ENCODE results near the gene CAPN2.
"Not testable (repeated sequence)": the region's sequence is repeated elsewhere in the genome, so short reads cannot be mapped to it uniquely, and the experiment has no call there.

Gene CAPN2

DNA sequence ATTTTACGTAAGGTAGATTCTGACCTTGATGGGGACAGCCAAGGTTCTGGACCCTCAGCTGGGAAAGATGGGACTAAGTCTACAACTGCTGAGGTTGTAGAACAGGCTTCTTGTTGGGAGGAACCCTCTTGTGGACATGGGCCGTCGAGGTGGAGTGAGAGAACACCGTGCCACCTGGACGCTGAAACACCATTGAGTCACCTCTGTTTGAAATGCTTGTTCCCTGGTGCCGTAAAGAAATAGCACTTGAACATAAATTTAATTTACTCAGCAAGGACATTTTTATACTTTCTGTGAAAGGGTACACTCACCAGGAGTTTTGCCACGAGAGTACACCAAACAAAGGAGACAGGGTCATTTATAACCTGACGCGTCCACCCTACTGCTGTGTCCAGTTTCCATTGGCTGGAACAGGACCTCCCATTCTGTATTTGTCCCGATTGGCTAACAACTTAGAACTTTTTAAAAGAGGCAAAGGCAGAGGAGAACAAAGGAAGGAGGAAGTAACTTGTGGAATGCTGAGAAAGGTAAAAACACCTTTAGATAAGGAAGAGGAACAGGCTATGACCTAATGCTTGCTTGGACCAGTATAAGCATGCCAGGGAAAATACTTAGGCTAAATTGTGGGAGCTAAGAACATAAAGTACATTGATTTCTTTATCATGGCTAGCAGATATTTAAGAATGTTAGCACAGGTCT is 27.8 kb downstream of the CAPN2 start:
- not testable (repeated sequence) for DNase-seq

DNA sequence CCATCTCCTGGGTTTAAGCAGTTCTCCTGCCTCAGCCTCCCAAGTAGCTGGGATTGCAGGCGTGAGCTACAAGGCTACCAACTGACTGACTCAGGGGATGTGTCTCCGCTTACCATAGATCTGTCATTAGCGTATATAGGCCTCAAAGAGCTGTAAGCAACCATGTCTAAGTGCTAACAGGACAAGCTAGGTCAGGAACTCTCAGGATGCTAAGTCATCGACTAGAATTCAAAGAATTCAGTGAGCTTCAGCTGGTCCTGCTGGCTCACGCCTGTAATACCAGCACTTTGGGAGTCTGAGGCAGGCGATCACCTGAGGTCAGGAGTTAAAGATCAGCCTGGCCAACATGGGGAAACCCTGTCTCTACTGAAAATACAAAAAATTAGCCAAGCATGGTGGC is 29.5 kb downstream of the CAPN2 start:
- DNase-seq = no peak

- no peak for DNase-seq
Observed at GRCh38 chr1:223742856-223743517, 30.6 kb downstream of the CAPN2 start.

DNA sequence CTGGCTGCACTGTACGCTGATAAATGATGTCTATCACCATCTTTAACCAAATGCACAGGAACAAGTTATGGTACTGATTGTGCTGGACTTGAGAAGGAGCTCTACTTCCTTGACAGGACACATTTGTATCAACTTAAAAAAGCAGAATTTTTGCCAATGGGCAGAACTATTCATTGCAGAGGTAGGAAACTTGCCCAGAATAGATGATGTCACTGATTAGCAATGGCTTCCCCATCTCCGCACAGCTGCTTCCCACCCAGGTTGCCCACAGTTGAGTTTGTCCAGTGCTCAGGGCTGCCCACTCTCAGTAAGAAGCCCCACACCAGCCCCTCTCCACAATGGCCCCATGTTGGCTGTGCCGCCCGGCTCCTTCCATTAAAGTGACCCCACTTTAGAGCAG is 33.4 kb downstream of the CAPN2 start:
- DNase-seq = no peak

DNA sequence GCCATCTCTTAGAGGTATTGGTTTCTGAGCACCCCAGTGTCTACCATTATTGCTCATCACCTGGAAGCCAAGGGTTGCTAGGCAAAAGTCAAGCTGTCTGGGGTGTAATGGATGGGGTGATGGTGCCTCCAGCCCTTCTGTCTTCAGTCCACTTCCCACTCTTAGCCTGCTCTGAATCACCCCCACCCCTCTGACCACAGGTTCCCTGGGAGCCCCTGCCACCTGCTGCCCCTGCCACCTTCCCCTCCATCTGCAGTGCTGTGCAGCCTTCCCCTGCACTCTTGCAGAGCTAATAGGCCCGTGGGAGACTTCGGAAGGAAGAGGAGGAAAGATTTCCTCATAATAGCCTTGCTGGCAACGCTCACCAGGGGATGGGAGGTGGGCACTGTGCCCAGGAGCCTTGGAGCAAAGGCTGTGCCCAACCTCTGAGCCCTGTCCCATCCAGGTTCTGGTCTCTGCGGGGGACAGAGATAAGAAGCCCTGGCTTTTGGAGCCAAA is 35.5 kb downstream of the CAPN2 start:
- DNase-seq = no peak

- DNase-seq = no peak
Observed at GRCh38 chr1:223748405-223748772, 36.0 kb downstream of the CAPN2 start.

GRCh38 chr1:223748773-223749733 is 36.7 kb downstream of the CAPN2 start:
- DNase-seq = peak; percentile 59 to 66

- DNase-seq = no peak
Observed at GRCh38 chr1:223750730-223751570, 38.6 kb downstream of the CAPN2 start.

GRCh38 chr1:223751696-223752095 is 39.4 kb downstream of the CAPN2 start:
- no peak for DNase-seq

DNA sequence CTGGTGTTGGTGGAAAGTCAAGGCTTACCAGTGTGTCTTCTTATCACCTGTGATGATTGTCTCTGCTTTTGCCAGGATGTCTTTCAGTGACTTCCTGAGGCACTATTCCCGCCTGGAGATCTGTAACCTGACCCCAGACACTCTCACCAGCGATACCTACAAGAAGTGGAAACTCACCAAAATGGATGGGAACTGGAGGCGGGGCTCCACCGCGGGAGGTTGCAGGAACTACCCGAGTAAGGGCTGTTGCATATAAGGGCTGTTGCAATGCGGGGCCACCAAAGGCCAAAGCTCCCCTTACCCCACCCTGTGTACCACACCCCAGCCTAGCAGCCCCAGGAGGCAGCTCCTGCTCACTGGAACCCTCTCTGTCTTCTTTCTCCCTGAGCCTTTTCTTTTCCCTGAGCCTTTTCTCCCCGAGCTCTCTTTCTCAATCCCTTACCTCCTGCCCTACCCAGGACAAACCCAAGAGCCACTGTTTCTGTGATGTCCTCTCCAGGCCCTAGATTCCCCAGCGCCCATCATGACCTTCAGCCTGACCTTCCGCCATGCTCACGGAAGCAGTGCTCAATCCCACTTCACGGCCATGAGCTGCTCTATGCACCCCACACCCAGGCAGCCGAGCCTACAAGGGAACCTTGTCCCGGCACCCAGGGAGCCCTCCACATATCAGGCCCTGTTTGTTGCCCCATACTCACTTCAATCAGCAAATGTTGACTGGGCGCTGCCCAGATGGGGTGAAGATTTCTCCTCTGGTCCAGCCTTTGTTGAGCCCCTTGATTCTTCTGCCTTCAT is 40.6 kb downstream of the CAPN2 start:
- DNase-seq = no peak

DNA sequence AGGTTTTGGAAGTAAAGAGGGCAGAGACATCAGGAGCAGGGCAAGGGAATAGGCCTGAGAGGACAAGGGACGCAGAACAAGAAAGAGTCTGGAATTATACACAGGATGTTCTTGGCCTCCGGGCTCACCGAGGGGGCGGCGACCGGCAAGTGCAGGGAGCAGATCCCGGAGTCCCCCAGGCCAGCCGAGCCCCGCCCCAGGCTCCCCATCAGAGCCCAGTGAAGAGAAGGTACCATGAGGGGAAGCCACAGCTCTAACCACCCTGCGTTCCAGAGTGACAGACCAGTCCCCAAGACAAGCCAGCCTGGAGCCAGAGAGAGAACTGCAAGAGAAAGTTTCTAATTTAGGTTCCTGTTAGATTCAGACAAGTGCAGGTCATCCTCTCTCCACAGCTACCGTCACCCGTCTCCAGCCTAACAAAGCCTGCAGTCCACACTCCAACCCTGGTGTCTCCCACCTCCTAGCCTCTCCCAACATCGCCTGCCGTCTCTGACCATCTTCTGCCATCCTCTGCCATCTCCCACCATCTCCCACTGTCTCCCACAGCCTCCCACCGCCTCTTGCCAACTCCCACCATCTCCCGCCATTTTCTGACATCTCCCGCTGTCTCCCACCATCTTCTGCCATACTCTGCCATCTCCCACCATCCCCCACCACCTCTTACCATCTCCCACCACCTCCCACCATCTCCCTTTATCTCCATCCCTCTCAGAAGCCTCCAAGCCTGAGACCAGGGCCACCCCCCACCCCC is 42.5 kb downstream of the CAPN2 start:
- DNase-seq = no peak

- no peak for DNase-seq
Observed at GRCh38 chr1:223755432-223755792, 43.1 kb downstream of the CAPN2 start.

DNA sequence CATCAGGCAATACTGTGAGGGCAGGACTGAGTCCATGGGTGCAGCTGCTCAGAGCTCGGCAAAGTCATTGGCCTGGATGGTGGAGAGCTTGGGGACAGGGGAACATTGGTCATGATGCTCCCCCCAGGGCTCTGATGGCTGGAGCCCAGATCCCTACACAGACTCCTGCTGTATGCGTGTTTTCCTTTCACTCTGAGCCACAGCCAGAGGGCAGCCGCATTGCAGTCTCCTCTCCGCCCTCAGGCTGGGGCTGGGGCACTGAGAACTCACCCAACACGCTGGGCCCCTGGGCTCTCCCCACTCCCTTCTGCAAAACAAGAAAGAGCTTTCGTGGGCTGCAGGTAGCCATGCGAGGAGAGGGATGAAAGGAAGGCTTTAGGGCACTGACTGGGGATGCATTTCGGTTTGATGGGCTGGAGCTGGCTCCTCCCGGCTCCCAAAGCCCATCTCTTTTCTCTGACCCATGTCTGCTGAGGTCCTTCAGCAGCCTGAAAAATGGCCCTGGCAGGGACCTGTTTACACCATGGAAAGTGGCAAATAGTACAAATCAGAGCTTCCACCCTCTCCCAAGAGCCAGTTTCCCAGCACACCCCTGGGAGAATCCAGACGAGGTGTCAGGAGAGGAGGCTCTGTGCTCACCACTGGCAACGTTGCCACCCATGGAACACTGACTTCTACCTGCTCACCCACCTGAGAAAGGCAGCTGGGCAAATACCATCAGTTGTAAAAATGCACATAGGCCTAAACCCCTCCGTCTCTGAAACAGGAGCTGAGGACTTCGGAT is 43.8 kb downstream of the CAPN2 start:
- DNase-seq = no peak

- no peak for DNase-seq
Observed at GRCh38 chr1:223756806-223757700, 44.7 kb downstream of the CAPN2 start.

- no peak for DNase-seq
Observed at GRCh38 chr1:223758734-223759133, 46.4 kb downstream of the CAPN2 start.

DNA sequence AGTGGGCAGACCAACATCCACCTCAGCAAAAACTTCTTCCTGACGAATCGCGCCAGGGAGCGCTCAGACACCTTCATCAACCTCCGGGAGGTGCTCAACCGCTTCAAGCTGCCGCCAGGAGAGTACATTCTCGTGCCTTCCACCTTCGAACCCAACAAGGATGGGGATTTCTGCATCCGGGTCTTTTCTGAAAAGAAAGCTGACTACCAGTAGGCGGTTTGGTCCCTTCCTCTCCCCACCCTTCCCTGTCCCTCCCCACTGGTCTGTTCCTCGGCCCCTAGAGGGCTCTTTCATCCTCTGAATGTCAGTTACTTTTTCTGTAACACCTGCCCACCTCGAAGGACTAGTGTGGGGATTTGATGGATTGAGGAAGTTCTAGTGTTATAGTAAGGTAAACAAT is 46.9 kb downstream of the CAPN2 start:
- DNase-seq = no peak

DNA sequence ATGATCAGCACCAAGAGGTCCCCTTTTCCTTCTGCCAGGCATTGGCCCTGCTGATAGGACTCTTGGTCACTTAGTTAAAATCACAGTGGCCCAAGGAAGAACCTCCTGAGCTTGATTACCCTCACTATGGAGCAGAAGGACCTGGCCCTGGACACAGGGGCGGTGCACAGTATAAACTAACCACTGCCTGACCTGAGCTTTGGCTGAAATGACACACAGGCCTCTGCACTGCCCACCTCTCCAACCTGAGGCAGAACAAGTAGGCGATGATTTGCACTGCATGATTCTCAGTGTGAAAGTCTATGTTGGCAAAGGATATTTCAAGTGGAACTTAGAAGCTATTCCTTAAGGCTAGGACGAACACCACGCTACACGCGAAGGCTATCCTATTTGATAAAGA is 48.5 kb downstream of the CAPN2 start:
- no peak for DNase-seq

DNA sequence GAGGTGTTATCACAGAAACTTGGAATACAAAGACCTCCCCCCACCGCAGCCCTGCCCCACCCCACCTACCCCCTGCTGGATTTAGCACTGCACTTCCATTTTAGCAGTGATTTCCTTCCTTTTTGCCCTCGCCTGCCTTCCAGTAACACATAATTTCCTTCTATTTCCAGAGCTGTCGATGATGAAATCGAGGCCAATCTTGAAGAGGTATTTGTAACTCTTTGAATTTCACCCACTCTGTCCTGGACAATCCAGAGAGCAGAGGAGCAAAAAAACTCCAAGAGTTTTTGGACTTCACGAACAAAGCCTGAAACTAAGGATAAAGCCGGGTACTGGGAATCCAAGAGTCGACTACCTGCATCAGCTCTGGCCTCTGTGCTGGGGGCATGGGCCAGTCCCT is 49.1 kb downstream of the CAPN2 start:
- DNase-seq = no peak

GRCh38 chr1:223763251-223763650 is 50.9 kb downstream of the CAPN2 start:
- DNase-seq = no peak
